Measurements from ENCODE around the gene LAD1. TPM values are rescaled to one million over a fixed set of nuclear protein-coding genes. Genes with fewer than 3 reads are reported as not detected.

LAD1 gene
- total RNA-seq, 1 donor from 2014 or later, result 91.8 TPM

DNA sequence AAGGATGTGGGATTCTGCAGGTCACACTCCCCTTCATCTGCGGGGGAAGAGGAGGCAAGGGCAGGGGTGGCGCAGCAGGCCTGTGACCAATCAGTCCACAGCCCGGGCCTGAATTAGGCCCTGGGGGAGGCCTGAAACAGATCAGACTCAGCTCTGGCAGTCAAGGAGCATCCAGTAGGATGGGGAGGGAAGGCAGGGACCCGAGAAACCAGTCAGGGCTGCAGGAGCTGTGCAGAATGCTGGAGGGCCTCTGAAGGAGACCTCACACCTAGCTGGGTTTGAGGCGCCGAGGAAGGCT is 34.4 kb downstream of the LAD1 start:
- DNase-seq (ENCODE audit: extremely low spot score in 2 of 2), result no peak
- H3K9me3 ChIP-seq, result no peaks in the 10 kb centered on the region
- H3K27ac ChIP-seq, result no peak overlapping the region
- no peaks in the 10 kb centered on the region for H3K36me3 ChIP-seq
- H3K4me1 ChIP-seq, result no peaks in the 10 kb centered on the region
- TF ChIP-seq POLR2AphosphoS5 (IDR thresholded peaks at IDR 0.05; ENCODE audit: insufficient read depth in 1 of 2, low read depth in 1 of 2) (no peak), POLR2A (IDR thresholded peaks at IDR 0.05) (no peak)
- intact Hi-C loops (cut with DNase I), result loop anchor here (5.0 kb wide), 1 partner anchor 112 kb away; no protein-coding TSS in a partner anchor
- no peaks in the 10 kb centered on the region for H3K27me3 ChIP-seq
- no peak overlapping the region for H3K4me3 ChIP-seq

DNA sequence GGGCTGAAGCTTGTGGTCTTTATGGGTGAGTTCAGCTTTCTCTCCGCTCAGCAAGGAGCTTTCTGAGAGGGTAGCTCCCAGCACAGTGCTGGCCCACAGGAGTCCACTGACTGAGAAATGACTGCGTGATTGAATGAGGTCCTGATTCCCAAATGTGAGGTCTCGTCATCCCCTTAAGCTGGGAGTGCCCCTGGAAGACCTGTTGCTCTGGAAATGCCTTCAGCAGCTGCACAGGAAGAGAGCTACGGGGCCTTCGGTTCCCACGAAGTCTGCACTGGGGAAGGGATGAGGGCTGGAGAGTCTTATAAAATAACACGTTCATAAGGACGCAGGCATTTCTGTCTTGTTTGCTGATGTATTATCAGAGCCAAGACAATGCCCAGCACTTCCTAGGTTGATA is 35.7 kb downstream of the LAD1 start:
- no peak for TF ChIP-seq POLR2AphosphoS5 (IDR thresholded peaks at IDR 0.05; ENCODE audit: insufficient read depth in 1 of 2, low read depth in 1 of 2)
- TF ChIP-seq, protein P1, sequence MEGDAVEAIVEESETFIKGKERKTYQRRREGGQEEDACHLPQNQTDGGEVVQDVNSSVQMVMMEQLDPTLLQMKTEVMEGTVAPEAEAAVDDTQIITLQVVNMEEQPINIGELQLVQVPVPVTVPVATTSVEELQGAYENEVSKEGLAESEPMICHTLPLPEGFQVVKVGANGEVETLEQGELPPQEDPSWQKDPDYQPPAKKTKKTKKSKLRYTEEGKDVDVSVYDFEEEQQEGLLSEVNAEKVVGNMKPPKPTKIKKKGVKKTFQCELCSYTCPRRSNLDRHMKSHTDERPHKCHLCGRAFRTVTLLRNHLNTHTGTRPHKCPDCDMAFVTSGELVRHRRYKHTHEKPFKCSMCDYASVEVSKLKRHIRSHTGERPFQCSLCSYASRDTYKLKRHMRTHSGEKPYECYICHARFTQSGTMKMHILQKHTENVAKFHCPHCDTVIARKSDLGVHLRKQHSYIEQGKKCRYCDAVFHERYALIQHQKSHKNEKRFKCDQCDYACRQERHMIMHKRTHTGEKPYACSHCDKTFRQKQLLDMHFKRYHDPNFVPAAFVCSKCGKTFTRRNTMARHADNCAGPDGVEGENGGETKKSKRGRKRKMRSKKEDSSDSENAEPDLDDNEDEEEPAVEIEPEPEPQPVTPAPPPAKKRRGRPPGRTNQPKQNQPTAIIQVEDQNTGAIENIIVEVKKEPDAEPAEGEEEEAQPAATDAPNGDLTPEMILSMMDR (IDR thresholded peaks at IDR 0.05), result no peak
- no peak for TF ChIP-seq POLR2A (IDR thresholded peaks at IDR 0.05)
- intact Hi-C loops (cut with DNase I), result loop anchor here (5.0 kb wide), 1 partner anchor 111 kb away; no protein-coding TSS in a partner anchor
- H3K27me3 ChIP-seq, result no peaks in the 10 kb centered on the region
- peaks cover 5% of the 10 kb centered on the region for H3K4me1 ChIP-seq
- no peak overlapping the region for H3K4me3 ChIP-seq
- no peak overlapping the region for H3K27ac ChIP-seq
- H3K9me3 ChIP-seq, result no peaks in the 10 kb centered on the region
- DNase-seq (ENCODE audit: extremely low spot score in 2 of 2), result no peak
- no peaks in the 10 kb centered on the region for H3K36me3 ChIP-seq

DNA sequence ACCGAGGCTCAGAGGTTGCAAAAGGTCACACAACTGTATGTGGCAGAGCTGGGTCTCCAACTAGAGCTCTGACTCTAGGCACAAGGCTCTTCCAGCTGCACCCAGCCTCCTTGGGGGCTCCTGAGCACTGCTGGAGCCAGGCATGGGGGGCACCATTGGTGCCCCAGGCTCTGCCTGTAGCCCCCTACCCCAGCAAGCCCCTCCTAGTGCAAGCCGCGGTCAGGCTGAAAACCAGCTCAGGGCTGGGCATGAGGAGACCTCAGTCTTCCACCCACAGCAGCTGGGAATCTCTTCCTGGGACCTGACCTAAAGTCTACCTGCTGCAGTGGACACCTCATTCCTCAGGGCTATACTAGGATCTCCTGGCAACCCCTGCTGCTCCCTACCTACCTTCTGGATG is 36.2 kb downstream of the LAD1 start:
- no peak for TF ChIP-seq POLR2A (IDR thresholded peaks at IDR 0.05)
- TF ChIP-seq POLR2AphosphoS5 (IDR thresholded peaks at IDR 0.05; ENCODE audit: insufficient read depth in 1 of 2, low read depth in 1 of 2), result no peak
- TF ChIP-seq, protein P1 (IDR thresholded peaks at IDR 0.05), result no peak
- Histone ChIP-seq H3K36me3 (no peaks in the 10 kb centered on the region), H3K27ac (no peak overlapping the region), H3K27me3 (no peaks in the 10 kb centered on the region), H3K4me3 (no peak overlapping the region), H3K4me1 (peaks cover 5% of the 10 kb centered on the region), H3K9me3 (no peaks in the 10 kb centered on the region)
- intact Hi-C loops (cut with DNase I), result loop anchor here (5.0 kb wide), 1 partner anchor 111 kb away; no protein-coding TSS in a partner anchor
- DNase-seq (ENCODE audit: extremely low spot score in 2 of 2), result no peak

DNA sequence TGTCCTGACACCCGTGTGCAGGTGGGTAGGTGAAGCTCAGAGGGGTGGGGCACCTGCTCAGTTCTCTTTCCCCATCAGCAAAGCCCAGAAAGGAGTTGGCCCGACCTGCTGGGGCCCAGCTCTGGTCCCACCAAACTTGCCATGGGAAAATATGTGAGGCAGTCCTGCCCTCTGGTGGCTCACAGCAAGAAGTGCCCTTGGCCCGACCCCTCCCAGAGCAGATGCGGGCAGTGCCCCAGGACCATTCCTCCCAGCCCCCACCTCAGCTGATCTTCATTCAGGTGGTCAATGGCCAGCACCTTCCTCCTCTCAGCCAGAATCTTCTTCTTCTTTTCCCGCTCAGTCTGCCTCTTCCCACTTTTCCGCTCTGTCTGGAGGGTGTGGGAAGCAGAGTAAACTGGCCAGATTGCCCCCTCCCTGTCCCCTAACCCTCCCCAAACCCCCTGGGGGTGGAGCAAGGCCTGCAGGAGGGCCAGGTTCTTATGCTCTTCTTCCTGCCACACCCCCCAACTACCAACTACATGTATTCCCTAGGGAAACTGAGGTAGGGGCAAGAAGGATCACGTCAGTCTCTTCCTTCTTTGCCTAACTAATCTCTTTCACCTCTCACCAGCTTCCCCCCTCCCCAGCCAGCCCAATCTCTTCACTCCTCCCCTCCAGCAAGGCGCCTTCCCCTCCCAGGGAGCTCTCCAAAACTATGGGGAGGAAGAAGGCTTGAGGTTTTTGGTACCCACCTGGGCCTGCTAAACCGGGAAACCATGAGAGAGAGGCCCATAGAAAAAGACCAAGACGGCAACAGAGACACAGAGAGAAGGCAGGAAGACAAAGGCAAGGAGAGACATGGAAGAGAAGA is 37.2 kb downstream of the LAD1 start:
- Histone ChIP-seq H3K4me1 (peaks cover 5% of the 10 kb centered on the region), H3K4me3 (no peak overlapping the region), H3K9me3 (no peaks in the 10 kb centered on the region), H3K27me3 (no peaks in the 10 kb centered on the region), H3K36me3 (no peaks in the 10 kb centered on the region), H3K27ac (no peak overlapping the region)
- no peak for DNase-seq (ENCODE audit: extremely low spot score in 2 of 2)
- intact Hi-C loops (cut with DNase I), result loop anchor here (5.0 kb wide), 1 partner anchor 110 kb away; no protein-coding TSS in a partner anchor
- TF ChIP-seq POLR2A (IDR thresholded peaks at IDR 0.05) (no peak), POLR2AphosphoS5 (IDR thresholded peaks at IDR 0.05; ENCODE audit: insufficient read depth in 1 of 2, low read depth in 1 of 2) (no peak)
- TF ChIP-seq, protein P1 (IDR thresholded peaks at IDR 0.05), result peak; percentile 50 to 71 (median 61)

DNA sequence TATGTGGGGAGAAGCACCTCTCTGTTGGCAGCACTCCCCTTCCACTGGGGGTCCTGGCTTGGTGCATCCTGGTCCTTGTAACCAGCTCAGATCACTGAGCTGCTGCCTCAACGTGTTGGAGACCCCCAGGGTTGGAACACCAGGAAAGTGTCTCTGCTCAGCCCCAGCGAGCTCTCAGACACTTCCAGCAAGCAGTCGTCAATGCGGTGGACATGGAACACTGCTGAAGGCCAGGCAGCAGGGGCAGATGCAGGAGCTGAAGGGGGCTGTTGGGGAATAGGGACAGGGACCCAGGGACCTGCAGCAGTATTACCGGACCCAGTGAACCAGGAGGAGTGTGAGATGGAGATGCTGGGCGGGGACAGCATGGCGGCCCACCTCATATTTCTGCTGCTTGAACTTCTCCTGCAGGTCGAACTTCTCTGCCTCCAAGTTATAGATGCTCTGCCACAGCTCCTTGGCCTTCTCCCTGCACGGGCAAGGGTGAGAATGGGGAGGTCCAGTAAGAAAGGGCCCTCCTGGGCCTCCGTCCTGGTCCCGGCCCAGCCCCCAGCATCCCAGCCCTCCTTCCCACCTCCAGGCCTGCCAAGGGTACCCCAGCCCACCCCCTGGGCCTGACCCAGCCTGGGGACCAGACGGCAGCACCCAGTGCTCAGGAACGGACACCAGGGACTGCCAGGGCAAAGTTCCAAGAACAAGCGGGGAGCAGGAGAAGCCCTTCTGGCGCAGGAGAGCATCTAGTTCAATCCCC is 38.0 kb downstream of the LAD1 start:
- intact Hi-C loops (cut with DNase I), result loop anchor here (5.0 kb wide), 1 partner anchor 109 kb away; no protein-coding TSS in a partner anchor
- H3K4me3 ChIP-seq, result no peak overlapping the region
- H3K9me3 ChIP-seq, result no peaks in the 10 kb centered on the region
- H3K4me1 ChIP-seq, result peaks cover 5% of the 10 kb centered on the region
- no peak overlapping the region for H3K27ac ChIP-seq
- no peaks in the 10 kb centered on the region for H3K27me3 ChIP-seq
- no peaks in the 10 kb centered on the region for H3K36me3 ChIP-seq
- no peak for TF ChIP-seq POLR2A (IDR thresholded peaks at IDR 0.05)
- TF ChIP-seq, protein P1 (IDR thresholded peaks at IDR 0.05), result no peak
- no peak for TF ChIP-seq POLR2AphosphoS5 (IDR thresholded peaks at IDR 0.05; ENCODE audit: insufficient read depth in 1 of 2, low read depth in 1 of 2)
- DNase-seq (ENCODE audit: extremely low spot score in 2 of 2), result no peak

All from vagina (tissue), 2 donors.